GM18499 (cell line): ENCODE data around the gene SLC25A33.

ENCODE experiments used
- ATAC-seq: cut with Tn5 transposase; IDR thresholded peaks from one replicate; pipeline ENCODE4 v1.9.1; 2021; ENCODE audit warnings: moderate number of reproducible peaks; ENCODE audit not compliant: insufficient read depth, unreplicated experiment

The SLC25A33 gene

DNA sequence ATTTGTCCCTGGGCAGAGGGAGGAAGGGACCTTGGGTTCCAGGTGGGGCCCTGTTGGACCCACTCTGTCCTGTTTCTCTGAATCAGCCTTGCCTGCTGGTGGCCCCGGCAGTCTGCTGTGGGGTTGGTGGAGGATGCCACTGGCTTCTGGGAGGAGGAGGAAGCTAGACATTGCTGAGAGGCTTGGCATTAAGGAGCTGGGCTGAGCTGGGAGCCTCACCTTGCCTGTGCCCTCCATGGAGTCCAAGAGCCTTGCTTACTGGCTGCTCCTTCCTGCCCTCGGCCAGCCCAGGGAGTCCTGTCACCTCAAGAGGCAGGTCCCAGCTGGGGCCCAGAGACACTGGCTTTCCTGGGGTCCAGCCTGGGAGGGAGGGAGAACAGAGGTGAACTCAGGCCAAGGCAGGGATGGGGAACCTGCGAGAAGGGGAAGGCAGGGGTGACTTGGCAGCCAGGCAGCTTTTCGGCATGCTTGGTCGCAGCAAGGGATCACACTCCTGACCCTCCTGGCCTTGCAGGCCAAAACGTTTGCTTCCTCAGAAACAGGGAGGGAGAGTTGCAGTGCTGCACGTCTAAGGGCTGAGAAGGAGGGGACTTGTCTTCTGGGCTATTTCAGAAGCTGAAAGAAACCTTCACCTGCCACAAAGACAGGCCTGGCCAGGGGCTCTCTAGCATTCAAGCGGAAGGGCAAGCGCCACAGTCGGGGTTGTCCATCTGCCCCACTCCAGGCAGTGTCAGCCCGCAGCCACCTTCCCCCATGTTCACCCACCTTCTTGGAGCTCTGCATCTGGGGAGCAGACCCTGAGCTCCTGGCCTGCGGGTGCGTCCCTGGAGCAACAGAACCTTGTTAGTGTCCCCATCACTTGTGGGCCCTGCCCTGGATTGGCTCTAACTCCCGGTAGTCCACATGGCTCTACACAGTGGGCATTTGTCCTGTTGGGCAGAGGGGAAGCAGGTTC is 58.4 kb downstream of the SLC25A33 start:
- no peak for ATAC-seq

DNA sequence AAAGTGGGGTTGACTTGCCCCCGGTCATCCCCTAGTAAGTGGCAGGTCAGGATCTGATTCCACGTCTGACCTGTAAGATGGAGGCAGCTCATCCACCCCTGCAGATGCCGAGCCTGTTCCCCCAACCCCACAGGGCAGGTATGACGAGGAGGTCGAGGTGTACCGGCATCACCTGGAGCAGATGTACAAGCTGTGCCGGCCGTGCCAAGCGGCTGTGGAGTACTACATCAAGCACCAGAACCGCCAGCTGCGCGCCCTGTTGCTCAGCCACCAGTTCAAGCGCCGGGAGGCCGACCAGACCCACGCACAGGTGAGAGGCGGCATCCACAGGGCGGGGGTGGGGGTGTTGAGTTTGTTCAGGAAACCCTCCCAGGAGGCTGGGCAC is 59.0 kb downstream of the SLC25A33 start:
- no peak for ATAC-seq

DNA sequence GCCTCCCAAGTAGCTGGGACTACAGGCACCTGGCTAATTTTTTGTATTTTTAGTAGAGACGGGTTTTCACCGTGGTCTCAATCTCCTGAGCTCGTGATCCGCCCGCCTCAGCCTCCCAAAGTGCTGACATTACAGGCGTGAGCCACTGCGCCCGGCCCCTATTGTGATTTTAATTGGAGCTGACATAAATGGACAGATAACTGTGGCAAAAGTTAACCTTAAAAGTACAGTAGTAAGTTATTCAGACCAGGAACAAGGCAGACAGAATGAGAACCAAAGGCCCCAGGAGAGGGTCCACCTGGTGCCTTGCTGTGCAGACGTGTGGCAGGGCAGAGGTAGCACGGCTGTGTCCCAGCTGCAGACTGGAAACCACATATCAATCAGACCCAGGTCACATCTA is 60.5 kb downstream of the SLC25A33 start:
- no peak for ATAC-seq

DNA sequence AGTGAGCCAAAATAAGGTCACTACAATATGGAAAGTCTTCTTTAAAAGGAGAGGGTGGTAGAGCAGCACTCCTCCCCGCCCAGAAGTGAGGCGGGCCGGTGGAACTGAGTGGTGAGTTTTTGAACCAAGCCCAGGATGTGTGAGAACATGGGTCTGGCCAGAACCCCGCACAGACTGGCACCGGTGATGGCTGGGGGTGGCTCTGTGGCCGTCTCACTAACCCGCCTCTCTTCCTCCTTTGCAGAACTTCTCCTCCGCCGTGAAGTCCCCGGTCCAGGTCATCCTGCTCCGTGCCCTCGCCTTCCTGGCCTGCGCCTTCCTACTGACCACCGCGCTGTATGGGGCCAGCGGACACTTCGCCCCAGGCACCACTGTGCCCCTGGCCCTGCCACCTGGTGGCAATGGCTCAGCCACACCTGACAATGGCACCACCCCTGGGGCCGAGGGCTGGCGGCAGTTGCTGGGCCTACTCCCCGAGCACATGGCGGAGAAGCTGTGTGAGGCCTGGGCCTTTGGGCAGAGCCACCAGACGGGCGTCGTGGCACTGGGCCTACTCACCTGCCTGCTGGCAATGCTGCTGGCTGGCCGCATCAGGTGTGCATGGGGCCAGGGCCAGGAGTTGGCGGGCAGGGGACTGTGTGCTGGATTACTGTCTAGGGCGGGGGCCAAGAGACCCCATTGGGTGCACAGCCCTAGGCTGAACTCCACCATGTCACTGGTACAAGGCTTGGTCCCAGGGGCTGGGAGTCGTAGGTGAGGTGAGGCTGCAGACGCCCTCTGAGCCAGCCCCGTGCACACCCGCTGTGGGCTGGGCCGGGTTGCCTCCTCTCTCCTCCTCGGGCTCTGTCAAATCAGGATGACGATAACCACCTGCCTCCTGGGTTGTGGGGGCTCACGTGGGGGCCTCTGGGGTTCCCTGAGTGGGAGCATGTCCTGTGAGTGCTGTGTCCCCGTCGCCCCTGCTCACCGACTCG is 61.9 kb downstream of the SLC25A33 start:
- no peak for ATAC-seq

DNA sequence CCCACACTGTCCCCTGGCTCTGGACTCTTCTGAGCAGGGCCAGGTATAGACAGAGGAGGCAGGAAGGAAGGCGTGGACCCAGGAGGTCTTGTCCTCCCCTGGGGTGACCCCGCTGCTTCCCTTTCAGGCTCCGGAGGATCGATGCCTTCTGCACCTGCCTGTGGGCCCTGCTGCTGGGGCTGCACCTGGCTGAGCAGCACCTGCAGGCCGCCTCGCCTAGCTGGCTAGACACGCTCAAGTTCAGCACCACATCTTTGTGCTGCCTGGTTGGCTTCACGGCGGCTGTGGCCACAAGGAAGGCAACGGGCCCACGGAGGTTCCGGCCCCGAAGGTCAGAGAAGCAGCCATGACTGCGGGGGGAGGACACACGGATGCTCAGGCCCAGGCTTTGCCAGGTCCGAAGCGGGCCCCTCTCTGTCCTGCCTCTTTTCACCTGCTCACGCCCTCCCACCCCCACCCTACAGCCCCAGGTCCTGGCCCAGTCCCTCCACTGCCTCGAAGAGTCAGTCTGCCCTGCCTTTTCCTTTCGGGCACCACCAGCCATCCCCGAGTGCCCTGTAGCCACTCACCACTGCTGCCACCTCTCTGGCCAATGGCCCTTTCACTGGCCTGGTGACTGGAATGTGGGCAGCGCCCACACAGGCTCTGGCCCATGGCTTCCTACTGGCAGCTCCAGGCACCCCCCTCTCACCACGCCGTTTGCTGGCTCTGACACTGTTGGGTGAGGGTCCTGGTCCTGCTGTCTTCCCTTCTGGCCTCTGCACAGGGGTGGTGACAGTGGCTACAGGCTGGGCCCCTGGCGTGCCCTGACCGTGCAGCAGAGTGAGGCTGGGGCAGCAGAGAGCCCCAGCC is 62.9 kb downstream of the SLC25A33 start:
- ATAC-seq = no peak

DNA sequence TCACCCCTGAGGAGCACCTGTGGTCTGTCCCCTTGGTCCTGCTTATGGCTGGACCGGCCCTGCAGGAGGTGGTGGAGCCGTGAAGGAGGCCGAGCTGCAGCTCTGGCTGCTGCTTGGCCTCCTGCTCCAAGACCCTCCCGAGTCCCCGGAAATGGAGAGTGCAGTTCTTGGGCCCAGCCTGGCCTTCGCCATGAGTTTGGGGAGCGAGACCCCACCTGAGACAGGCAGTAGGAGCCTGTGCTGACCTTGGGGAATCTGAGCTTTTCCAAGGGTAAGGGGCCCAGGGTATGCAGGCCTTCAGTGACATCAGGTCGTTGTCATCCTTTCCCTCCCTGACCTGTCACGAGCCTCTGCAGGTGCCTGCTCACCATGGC is 63.5 kb downstream of the SLC25A33 start:
- ATAC-seq = no peak

DNA sequence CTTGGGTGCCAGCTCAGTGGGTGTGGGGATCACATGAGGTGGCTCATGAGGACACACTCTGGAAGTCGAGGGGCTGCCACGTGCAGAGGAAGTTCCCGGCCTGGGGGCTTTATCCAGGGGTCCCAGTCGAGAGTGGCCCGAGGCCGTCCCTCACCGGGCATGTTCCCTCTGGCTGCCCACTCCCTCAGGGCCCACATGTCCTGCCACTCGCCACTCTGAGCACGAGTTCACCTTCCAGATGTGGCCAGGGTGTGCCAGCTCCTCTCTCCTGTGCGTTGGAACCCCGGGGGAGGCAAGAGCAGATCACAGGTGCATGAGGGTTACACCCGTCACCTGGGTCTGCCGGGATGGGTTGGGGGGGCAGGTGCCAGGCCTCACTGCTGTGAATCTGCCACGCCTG is 64.0 kb downstream of the SLC25A33 start:
- no peak for ATAC-seq

DNA sequence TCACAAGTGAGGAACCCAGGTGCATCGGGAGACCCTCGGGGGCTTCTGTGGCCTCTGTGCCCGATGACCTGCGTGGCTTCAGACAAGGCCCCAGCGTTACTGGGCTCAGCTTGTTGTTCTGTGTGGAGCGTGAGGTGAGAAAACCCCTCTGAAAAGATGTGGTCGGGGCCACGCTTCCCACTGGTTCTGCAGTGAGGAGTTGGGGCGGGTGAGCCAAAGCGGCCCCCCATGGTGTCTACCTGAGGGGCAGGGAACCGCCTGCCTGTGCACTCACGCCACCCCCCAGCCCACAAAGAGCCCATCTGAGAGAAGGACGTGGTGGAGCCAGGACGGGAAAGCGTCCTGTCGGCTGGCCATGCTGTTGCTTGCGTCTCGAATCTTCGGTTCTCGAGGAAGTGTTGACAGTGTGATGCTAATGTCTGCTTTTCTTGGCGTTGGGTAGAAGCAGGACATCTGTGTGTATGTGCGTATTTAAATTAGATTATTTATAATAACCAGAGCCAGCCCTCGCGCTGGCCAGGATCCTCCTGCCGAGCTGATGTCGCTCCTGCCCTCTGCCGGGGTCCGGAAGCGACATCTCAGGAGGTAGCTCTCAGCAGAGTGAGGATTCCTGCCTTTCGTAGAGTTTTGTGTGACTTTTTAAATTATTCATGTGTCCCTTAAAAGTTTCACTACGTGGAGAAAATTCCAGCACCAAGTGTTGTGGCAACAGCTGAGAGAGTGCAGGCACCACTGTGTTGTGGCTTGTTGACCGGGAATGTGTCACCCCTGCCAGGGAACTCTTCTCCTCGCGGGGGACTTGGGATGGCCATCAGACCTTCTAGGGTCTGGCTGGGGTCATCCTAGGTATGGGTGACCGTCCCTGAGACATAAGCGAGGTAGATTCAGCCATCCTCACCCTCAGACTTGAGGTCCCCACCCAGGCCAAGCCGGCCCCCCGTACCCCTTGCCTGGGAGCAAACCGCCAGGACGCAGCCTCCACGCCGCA is 64.8 kb downstream of the SLC25A33 start:
- no peak for ATAC-seq

DNA sequence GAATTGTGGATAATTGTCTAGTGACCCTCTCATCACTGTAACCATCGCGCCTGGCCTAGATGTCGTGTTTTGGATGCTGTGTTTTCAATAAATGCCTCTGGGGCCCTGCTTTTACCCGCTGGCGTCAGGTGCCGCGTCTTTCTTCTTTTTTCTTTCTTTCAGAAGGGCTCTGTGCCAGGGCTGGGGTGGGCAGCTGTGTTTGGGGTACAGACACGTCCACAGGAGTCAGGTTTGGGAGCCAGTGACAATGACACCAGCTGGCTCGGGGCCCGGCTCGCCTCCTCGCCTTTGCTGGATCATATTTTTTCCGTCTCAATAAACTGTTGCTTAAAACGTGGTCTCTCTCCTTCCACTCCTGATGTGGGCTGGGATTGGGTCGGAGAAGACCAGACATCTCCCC is 65.6 kb downstream of the SLC25A33 start:
- no peak for ATAC-seq

DNA sequence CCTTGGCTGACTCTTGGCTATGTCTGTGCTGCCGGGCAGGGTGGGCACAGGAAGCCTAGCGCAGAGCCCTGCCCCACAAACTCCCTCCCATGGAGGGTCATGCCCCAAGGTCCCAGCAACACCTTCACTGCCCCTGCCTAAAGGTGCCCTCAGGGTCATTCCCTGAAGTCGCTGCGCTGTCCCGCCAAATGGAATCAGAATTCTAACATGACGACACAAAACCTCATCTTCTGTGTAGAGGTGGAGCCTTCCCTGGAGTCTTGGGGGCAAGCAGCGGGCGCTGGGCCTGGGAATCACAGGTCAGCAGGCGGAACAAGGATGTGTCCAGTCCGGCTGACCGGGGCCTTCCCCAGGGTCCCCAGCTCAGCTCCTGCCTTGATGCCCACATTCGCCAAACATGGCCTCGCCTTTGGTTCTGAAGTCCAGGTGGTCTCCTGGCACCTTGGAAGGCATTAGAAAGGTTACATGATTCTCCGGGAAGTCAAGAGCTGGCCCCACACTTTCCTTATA is 66.7 kb downstream of the SLC25A33 start:
- ATAC-seq = no peak

DNA sequence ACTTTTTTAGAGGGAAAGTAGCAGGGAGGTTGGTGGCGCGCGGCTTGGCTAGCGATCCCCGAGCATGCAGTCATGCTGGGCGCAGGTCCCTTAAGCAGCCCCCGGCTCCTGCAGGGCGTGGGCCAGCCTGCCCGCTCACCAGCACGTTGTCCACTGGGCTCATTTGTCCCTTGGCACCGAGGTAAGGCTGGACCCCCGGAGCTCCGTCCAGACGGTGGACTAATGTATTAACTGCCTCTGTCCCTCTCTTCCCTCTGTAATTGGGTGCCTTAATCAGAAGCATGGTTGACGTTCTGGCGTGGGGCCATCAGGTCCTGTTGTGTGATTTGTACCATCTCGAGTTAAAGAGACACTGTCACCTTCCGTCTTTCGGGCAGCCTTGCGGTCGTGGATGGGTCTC is 67.2 kb downstream of the SLC25A33 start:
- ATAC-seq = no peak

DNA sequence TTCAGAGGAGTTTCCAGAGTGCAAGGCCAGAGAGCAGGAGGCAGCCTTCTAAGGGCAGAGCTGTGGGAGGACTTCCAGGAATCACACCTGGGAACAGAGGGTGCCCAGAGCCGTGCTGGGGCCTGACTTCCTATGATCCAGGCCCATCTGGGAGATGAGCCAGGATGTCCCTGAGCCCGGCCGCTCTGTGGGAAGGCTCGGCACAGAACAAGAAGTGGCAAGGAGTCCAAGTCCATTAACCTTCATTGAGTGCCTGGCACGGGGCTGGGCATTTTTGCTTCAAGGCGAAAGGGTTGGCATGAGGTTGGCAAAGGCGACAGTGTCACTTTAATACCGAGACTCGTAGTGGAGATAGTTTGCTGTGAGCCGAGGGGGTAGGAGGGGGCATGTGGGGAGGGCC is 67.7 kb downstream of the SLC25A33 start:
- no peak for ATAC-seq

DNA sequence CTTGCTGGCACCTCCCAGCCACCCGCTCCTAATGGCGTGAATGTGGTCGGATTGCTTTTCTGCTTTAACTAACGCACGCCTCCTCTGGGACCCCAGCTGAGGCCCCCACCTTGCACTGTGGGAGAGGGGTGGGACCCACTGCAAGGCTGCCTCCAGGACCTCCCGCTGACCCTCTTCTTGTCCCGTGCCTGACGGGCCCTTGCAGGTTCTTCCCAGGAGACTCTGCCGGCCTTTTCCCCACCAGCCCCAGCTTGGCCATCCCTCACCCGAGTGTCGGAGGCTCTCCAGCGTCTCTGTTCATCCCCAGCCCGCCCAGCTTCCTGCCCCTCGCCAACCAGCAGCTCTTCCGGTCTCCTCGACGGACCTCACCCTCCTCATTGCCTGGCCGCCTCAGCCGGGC is 68.1 kb downstream of the SLC25A33 start:
- no peak for ATAC-seq

DNA sequence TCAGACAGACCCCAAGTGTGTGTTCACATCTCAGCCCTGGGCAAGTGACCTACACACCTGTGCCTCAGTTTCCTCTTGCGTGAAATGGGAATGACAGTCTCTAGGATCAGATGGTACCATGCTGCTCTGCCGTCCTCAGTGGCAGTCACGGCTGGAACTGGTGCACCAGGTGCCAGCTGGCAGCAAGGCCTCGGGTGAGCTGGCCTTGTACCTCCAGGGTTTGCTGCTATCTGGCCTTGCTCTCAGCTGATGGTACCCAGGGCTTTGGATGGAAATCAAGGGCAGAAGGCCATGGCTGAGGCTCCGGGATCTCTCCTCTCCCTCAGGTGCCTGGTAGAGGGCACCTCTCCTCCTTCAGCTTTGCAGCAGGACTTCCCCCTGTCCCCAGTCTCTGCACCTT is 70.7 kb downstream of the SLC25A33 start:
- ATAC-seq = no peak

DNA sequence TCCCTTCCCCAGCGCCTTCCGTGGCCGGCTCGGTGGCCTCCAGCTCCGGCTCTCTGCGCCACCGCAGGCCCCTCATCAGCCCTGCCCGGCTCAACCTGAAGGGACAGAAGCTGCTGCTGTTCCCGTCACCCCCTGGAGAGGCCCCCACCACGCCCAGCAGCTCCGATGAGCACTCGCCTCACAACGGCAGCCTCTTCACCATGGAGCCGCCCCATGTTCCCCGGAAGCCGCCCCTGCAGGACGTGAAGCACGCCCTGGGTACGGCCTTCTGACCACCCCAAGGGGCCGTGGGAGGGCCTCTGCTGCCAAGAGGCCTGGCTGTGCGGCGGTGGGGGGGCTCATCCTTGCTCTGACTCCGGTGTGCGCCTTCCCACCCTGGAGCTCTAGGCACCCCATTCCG is 71.3 kb downstream of the SLC25A33 start:
- no peak for ATAC-seq

DNA sequence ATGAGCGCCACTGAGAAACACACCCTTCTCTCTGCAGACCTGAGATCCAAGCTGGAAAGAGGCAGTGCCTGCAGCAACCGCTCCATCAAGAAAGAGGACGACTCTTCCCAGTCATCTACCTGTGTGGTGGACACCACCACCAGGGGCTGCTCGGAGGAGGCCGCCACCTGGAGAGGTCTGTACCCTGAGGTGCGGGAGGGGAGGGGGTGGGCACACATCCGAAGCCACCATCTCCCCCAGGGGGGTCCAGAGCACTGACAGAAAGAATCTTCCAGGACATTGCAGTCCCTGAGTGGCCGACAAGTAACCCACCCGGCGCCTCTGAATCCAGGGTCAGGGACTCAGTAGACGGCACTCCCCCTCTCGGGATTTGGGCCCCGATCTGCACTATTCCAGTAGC is 72.5 kb downstream of the SLC25A33 start:
- ATAC-seq = no peak

DNA sequence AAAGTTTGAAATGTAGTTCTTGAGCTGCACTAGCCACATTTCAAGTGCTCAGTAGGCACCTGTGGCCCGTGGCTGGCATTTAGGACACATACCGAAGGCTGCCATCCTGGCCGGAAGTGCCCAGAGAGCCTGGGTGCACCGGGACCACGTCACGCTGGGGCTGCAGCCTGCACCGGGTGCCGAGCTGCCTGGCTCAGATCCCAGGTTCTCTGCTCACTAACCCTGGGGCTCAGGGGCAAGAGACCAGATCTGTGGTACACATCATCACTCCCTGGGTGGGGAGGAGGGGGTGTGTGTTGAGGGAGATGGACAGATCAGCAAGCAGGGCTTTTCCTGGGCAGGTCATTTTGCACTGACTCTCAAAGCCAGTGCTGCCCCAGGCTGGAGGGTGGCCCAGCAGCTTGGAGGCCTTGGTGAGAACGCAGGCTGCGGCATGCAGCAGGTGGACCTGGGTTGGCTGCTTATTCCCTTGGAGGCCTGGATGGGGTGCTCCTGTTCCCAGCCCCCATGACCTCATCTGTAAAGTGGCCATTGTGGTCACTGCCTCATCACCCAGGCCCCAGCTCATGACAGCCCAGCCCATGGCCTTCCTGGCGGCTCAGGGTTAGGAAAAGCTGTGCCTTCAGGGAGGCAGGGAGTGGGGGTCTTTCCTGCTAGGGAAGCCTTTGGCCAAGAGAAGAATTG is 73.0 kb downstream of the SLC25A33 start:
- ATAC-seq = no peak

DNA sequence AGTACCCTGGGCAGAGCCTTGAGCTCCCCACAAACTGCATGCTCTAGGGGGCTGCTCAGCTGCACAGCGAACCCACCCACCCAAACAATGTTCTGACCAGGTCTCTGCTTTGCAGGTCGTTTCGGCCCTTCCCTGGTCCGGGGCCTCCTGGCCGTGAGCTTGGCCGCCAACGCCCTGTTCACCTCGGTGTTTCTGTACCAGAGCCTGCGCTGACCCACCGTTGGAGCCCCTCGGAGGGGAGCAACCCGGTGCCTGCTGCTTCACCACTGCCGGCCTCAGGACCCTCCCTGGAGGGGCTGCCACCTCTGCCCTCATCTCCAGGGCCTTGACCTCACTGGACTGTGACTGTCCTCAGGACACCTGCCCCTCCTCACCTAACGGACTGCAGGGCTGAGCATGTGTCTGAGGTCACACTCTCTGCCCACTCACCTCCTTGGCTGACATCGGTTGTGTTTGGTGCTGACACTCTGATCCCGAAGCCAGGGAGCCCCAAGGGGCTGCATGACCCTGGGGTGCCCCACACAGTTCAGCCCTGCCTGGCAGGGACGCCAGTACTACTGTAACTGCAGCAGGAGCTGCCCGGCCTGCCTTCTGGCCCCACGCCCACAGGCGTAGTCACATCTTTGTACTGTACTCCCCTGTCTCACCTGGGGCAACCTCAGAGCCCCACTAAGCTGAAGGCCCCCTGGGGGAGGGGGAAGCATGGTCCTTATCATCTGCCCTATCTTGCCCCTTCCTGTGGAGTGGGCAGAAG is 73.8 kb downstream of the SLC25A33 start:
- no peak for ATAC-seq
